GM12875 (cell line): ENCODE measurements around the gene SAMD10.

Source experiments
- H3K4me3 ChIP-seq: one replicate; pipeline ENCODE4 v1.5.1; 2011; ENCODE audit warnings: low read depth, low read length, control low read depth
- TF ChIP-seq, protein P1 (sequence below): IDR thresholded peaks from 2 replicates; pipeline ENCODE4 v1.5.1; 2011; ENCODE audit warnings: low read depth, mild to moderate bottlenecking, control low read depth, inconsistent platforms, low read length, moderate library complexity, borderline replicate concordance; ENCODE audit not compliant: insufficient read depth

SAMD10 gene

DNA sequence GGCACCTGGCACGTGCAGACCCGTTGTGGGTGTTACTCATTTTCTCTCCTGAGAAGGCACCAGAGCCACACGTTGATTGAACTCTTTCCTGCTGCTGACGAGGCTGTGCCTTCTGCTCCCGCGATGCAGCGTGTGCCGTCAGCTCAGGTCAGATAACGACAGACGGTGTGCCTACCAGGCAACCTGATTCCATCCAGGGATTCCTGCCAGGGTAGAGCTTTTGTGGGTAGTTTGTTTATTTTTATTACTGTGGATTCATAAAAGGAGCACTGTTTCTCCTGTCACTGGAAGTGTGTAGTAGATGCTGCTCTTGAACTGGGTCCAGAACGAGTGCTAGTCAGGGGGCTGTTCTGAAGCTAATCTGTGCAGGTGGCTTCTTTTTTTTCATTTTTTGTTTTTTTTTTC, 22.2 kb upstream of the SAMD10 start:
- no peak overlapping the region for H3K4me3 ChIP-seq
- TF ChIP-seq, protein P1, sequence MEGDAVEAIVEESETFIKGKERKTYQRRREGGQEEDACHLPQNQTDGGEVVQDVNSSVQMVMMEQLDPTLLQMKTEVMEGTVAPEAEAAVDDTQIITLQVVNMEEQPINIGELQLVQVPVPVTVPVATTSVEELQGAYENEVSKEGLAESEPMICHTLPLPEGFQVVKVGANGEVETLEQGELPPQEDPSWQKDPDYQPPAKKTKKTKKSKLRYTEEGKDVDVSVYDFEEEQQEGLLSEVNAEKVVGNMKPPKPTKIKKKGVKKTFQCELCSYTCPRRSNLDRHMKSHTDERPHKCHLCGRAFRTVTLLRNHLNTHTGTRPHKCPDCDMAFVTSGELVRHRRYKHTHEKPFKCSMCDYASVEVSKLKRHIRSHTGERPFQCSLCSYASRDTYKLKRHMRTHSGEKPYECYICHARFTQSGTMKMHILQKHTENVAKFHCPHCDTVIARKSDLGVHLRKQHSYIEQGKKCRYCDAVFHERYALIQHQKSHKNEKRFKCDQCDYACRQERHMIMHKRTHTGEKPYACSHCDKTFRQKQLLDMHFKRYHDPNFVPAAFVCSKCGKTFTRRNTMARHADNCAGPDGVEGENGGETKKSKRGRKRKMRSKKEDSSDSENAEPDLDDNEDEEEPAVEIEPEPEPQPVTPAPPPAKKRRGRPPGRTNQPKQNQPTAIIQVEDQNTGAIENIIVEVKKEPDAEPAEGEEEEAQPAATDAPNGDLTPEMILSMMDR: no peak

DNA sequence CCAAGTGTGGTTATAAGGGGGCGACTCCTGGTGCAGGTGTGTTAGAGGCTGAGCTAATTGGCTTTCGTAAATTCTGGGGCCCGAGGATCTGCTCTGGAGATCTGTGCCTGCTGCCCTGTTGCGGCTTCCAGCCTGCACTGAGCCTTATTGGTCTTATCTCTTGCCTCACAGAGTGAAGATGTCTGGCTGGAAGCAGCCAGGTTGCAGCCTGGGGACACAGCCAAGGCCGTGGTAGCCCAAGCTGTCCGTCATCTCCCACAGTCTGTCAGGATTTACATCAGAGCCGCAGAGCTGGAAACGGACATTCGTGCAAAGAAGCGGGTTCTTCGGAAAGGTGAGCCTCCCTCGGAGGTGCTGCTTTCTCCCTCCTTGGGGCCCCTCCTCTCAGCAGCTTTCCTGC, 21.5 kb upstream of the SAMD10 start:
- no peak overlapping the region for H3K4me3 ChIP-seq
- TF ChIP-seq, protein P1: no peak

DNA sequence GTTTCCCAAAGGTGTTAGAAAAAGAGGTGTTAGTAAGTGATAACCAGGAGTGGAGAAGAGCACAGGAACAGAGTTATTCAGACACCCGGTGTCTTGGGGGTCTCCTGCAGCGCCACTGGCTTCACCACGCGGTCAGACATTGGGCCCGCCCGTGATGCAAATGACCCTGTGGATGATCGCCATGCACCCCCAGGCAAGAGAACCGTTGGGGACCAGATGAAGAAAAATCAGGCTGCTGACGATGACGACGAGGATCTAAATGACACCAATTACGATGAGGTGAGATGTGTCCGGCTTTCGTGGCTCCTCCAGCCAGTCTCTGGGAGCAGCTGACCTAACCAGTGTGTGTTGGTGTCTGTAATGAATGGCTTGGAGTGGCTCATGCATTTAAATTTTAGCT, 3.5 kb upstream of the SAMD10 start:
- no peak overlapping the region for H3K4me3 ChIP-seq

DNA sequence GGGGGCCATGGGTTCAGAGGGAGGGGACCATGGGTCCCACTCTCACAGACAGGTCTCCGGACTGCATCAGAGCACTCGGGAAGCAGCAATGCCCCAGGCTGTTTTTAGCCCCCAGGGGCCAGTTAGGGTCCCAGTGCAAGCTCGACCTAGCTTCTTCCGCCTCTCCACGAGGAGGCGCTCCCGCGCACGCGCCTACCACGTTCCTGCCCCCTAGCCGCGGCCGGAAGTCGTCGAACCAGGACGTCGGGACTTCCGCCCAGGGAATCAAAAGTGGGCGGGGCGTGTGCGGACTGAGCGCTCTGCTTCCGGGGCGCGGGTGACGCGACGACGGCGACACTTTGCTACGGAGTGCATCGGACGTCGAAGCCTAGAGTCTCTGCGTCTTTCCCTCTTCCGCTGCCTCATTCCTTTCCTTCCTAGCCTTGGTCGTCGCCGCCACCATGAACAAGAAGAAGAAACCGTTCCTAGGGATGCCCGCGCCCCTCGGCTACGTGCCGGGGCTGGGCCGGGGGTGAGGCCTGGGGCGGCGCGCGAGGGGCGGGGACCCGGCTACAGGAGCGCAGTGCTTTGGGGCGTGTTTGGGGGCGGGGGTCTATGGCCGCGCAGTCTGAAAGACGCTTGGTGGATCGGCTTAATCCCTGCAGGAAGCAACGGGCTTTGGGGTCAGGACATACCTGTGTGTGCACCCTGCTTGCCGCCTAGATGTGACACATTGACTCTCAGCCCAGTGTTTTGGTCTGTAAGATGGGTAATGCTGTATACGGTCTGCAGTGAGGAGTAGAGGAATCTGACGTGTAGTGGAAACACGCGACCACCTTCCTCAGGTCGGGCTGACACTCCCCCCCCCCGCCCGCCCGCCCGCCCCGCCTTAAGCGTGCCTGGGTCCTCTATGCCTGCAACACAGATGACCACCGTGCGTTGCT, 1.6 kb upstream of the SAMD10 start, which contains the start of gene PRPF6:
Gene PRPF6 (plus strand): TSS at position 327 of the 923 bp plus-strand sequence. CDS start 114 bp downstream, at position 441.
- H3K4me3 ChIP-seq: peak within 1 kb of the TSS; percentile 79
- TF ChIP-seq, protein P1: peak; percentile 93

More for the DNA sequence above, 3.5 kb upstream of the SAMD10 start:
- TF ChIP-seq, protein P1: no peak

DNA sequence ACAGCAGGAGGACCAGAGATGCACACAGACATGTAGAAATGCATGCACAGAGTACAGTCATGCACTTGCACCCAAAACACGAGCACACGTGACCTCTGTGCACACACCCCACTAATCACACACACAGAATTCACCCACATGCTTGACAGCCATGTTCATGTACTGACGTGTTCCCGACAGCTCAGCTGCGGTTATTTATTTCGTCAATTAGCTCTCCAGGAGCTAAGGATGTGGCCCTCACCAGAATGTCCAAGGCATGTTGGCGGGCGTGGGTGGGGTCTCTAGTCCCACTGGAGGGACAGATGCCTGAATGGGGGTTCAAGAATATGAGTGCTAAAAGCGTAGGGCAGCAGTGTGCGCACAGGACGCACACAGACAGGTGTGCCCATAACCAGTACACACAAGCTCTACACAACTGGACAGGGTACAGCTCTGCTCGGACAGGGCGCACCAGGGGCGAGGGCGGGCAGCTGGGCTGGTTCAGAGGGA, 919 bp upstream of the SAMD10 start:
- TF ChIP-seq, protein P1: no peak

DNA sequence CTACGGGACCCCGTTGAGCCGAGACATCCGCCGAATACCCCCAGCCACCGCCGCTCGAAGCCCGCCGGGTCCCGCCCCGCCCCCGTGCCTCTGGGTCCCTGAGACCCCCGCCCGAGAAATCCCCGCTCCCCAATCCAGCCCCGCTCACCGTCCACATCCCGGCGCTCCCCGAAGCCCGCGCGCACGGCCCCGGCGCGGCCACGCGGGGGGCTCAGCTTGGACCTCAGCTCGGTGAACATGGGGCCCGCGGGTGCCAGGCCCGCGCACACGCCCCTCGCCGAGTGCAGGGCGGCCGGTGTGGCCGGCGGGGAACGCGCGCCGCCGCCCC, 249 bp downstream of the SAMD10 start:
- TF ChIP-seq, protein P1: no peak
- H3K4me3 ChIP-seq: peak overlapping the region; percentile 79

More for the DNA sequence above, 919 bp upstream of the SAMD10 start:
- peak overlapping the region; percentile 79 for H3K4me3 ChIP-seq
